Esophagus squamous epithelium (tissue), 4 donors: ENCODE data around the gene WDHD1.
"Not testable (repeated sequence)": the region's sequence is repeated elsewhere in the genome, so short reads cannot be mapped to it uniquely, and the experiment has no call there.

Experiments used
- CTCF ChIP-seq, 6 experiments: fragments of 450-650 bp in 4 of 6; fragments of 200-600 bp in 2 of 6; sonication (generic) in 2 of 6; IDR thresholded peaks; one replicate each; pipeline ENCODE4 v1.5.1; 2016 to 2019; ENCODE audit warnings: antibody characterized with exemption in 6 of 6, mild to moderate bottlenecking in 4 of 6, moderate library complexity in 4 of 6
- POLR2A ChIP-seq, 4 donors: fragments of 450-650 bp; IDR thresholded peaks; one replicate each; pipeline ENCODE4 v1.6.1; 2017; ENCODE audit warnings: antibody characterized with exemption in 4 of 4, mild to moderate bottlenecking in 4 of 4, moderate library complexity in 3 of 4

GRCh38 chr14:55037995-55038394 is 11.1 kb upstream of the WDHD1 start:
- TF ChIP-seq POLR2A, CTCF (IDR thresholded peaks at IDR 0.05): not testable (repeated sequence)
